Measurements from ENCODE around the gene DCLRE1C. TPM values are rescaled to one million over a fixed set of nuclear protein-coding genes. Genes with fewer than 3 reads are reported as not detected.
"Not testable (repeated sequence)": the region's sequence is repeated elsewhere in the genome, so short reads cannot be mapped to it uniquely, and the experiment has no call there.

DCLRE1C gene
- total RNA-seq = 1 to 10 TPM; 1.7 to 5.0 (median 3.0) TPM
- long read RNA-seq, partial matches to known transcripts = 0 of 1 reads
- long read RNA-seq, other reads (novel, unspliced or antisense) = 1 of 1 reads

DNA sequence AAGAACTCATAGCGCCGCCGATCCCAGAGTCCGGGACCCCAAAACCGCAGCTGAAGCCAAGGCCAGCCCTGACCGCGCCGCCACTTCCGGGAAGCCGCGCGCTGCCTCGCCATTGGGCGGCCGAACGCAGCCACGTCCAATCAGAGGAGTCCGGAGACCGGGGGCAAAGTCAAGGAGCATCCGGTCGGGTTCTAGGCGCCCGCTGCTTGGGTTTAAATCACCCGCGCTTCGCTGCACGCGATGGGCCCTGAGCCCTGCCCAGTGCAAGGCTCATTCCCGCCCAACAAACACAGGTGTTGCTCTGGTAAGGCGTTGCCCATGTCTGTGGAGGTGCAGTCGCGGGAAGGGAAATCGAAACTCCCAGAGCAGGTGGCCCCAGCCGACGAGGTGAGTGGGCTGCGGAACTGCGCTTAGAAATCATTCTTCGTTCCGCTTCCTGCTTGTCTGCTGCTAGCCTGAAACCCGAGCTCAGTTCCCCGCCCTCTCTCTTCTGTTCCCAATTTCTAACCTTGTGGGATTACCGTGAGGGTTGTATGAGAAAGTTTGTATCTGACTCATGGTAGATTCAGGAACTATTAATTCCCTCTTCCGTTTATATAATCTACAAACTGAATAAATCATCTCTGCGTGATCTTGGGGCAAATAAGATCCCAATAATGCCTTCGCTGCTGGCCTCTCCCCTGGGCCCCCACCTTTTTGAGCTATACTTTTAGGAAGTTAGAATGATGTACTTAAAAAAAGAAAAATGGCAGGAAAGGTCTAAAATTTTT, at the start of gene DCLRE1C:
TSS of gene DCLRE1C (minus strand) at position 96 of the 770 bp plus-strand sequence. CDS start at position 10, 86 bp downstream.
- ATAC-seq (peak; percentile 94 to 97 (median 96)), DNase-seq (peak; percentile 91 to 94 (median 93))
- Histone ChIP-seq H3K27ac (peak within 1 kb of the TSS; percentile 35 to 71 (median 56)), H3K27me3 (no peaks in the 10 kb centered on the region), H3K9me3 (no peaks in the 10 kb centered on the region), H3K4me3 (peak within 1 kb of the TSS; percentile 56 to 75 (median 69)), H3K4me1 (peaks cover 0 to 5% (median 0%) of the 10 kb centered on the region in 4 donors), H3K36me3 (no peaks in the 10 kb centered on the region)
- intact Hi-C loops (cut with DNase I) = no loop called here
- TF ChIP-seq, protein P1, sequence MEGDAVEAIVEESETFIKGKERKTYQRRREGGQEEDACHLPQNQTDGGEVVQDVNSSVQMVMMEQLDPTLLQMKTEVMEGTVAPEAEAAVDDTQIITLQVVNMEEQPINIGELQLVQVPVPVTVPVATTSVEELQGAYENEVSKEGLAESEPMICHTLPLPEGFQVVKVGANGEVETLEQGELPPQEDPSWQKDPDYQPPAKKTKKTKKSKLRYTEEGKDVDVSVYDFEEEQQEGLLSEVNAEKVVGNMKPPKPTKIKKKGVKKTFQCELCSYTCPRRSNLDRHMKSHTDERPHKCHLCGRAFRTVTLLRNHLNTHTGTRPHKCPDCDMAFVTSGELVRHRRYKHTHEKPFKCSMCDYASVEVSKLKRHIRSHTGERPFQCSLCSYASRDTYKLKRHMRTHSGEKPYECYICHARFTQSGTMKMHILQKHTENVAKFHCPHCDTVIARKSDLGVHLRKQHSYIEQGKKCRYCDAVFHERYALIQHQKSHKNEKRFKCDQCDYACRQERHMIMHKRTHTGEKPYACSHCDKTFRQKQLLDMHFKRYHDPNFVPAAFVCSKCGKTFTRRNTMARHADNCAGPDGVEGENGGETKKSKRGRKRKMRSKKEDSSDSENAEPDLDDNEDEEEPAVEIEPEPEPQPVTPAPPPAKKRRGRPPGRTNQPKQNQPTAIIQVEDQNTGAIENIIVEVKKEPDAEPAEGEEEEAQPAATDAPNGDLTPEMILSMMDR (IDR thresholded peaks at IDR 0.05) = no peak
- TF ChIP-seq POLR2A (IDR thresholded peaks at IDR 0.05) = peak; percentile 45
- WGBS (ENCODE audit: insufficient coverage, low coverage, low lambda C conversion rate, missing lambda C conversion rate) = under 1% methylated on average over 9 of the region's 45 CpGs

DNA sequence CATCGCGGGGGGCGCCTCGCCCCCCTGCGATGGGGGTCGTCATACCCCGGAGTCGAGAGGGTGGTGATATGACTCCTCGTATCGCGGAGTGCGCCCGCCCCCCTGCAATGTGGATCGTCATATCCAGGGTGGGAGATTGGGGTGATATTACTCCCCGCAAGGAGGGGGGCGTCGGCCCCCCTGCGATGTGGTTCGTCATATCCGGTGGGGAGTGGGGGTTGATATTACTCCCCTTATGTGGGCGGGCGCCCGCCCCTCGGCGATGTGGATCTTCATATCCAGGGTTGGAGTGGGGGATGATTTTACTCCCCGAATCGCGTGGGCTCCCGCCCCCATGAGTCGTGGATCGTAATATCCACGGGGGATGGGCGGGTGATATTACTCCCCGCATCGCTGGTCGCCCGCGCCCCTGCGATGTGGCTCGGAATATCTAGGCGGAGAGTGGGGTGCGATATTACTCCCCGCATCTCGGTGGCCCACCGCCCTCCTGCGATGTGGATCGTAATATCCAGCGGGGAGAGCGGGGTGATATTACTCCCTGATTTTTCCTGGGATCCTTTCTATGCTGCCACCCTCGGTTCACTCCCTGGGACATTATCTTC, 42.2 kb upstream of the DCLRE1C start:
- no peaks in the 10 kb centered on the region for H3K4me1 ChIP-seq
- TF ChIP-seq, protein P1 (IDR thresholded peaks at IDR 0.05) = no peak
- no peak for TF ChIP-seq POLR2A (IDR thresholded peaks at IDR 0.05)
- DNase-seq = no peak
- ATAC-seq = no peak
- no peak overlapping the region for H3K27ac ChIP-seq
- intact Hi-C loops (cut with DNase I) = no loop called here
- no peaks in the 10 kb centered on the region for H3K9me3 ChIP-seq
- H3K36me3 ChIP-seq = no peaks in the 10 kb centered on the region
- no peaks in the 10 kb centered on the region for H3K27me3 ChIP-seq
- H3K4me3 ChIP-seq = no peak overlapping the region
- 78% methylated on average over 10 of the region's 50 CpGs for WGBS (ENCODE audit: insufficient coverage, low coverage, low lambda C conversion rate, missing lambda C conversion rate)

DNA sequence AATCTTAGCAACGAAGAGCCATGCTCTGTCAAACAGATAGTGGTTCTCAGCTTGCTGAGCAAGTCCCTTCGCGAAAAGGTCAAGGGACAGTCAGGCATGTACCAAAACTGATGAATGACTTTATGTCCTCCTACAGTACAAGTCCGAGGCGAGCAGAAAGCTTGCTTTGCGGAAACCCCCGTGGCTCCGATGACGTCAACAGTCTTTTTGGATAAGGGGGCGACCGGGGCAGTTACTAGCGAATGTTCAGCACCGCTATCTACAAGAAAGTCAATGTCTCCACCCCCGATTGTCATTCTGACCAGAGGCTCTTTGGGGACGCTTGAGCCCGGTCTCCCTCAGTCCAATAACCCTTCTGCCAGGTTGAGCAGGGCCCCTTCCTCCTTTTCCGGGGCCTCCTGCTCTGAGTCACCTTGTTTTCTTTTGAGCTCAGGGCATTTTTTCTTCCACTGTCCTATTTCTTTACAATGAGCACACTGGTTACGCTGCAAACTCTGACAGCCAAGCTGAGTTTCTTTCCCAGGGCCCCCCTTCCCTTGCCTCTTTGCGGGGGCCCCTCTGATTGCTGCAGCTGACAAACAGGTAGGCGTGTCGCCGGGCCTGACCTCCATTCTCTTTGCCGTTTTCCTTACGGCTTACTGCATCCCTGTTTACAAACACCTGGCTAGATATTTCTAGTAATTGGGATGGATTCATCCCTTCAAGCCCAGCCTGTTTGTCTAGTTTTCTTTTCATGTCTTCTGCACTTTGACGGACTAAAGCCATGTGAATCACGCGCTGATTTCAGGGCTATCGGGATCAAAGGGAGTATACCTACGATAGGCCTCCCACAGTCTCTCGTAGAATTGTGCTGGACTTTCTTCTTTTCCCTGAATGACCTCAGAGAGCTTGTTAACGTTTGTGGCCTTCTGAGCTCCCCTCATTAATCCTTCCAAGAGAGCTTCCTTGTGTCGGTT, 39.9 kb upstream of the DCLRE1C start:
- DNase-seq; intact Hi-C loops (cut with DNase I); H3K9me3 ChIP-seq; H3K36me3 ChIP-seq; H3K4me1 ChIP-seq; H3K27me3 ChIP-seq; H3K4me3 ChIP-seq; ATAC-seq; H3K27ac ChIP-seq: not testable (repeated sequence)
- 61% methylated on average over 12 of the region's 32 CpGs for WGBS (ENCODE audit: insufficient coverage, low coverage, low lambda C conversion rate, missing lambda C conversion rate)

DNA sequence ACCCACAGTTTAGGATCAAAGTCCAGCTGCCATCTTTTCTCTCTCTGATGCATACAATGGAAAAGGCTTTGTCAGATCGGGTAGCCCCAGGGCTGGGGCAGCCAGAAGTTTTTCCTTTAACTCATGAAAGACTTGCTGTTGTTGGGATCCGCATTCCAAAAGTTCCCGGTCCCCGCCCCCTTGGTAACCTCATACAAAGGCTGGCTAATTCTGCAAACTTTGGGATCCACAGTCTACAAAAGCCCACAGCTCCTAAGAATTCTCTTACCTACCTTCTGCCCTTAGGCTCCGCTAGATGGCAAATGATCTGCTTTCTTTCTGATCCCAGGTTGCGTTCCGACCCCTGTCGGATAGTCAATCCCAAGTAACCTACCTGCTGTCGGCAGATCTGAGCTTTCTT, 38.4 kb upstream of the DCLRE1C start:
- H3K4me3 ChIP-seq; H3K36me3 ChIP-seq; H3K9me3 ChIP-seq; H3K27ac ChIP-seq; intact Hi-C loops (cut with DNase I); H3K4me1 ChIP-seq; H3K27me3 ChIP-seq; ATAC-seq; DNase-seq: not testable (repeated sequence)
- WGBS (ENCODE audit: insufficient coverage, low coverage, low lambda C conversion rate, missing lambda C conversion rate) = 74% methylated on average over 5 of the region's 9 CpGs

DNA sequence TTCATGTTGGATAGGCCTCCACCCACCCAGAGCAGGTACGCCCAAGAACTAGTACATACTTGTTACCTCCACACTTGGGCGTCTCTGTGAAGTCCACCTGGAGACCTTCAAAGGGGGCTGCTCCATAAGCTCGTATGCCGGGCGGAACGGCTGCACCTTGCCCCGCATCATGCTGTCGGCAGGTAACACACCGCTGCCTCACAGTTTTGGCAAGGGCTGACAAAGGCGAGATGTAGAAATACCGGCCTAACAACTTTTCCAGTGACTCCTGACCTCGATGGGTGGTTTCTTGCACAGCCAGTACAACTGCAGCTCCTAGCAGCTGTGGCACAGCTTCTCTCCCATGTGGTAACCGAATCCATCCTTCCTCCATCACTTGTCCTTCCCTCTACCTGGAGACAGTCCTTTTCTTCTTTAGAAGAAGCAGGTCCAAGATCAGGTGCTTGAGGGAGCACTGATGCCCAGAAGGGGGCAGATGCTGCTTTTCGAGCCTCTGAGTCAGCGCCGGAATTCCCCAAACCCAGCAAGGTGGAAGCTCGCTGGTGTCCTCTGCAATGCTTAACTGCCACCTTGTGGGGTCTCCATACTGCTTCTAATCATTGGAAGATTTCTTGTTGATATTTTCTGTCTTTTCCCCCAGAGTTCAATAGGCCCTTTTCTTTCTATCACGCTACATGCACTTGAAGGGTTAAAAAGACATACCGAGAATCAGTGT, 37.3 kb upstream of the DCLRE1C start:
- H3K36me3 ChIP-seq; H3K9me3 ChIP-seq; ATAC-seq; intact Hi-C loops (cut with DNase I); H3K4me3 ChIP-seq; H3K27me3 ChIP-seq; H3K27ac ChIP-seq; H3K4me1 ChIP-seq: not testable (repeated sequence)
- DNase-seq = peak in 1 of 3 donors; percentile 30
- WGBS (ENCODE audit: insufficient coverage, low coverage, low lambda C conversion rate, missing lambda C conversion rate) = 23% methylated on average over 9 of the region's 19 CpGs
- TF ChIP-seq, protein P1 (IDR thresholded peaks at IDR 0.05) = peak in 1 of 4 donors; percentile 30

DNA sequence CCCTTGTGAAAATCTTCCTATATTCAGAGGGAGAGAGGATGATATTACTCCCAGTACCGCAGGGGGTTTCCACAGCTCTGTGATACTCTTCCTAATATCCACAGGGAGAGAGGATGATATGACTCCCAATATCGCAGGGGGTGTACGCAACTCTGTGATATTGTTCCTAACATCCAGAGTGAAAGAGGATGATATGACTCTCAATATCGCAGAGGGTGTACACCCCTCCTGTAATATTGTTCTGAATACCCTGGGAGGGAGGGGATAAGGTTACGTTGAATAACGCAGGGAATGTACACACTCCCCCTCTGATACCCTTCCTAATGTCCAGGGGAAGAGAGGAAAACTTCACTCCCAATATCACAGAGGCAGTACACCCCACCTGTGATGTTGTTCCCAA, 35.7 kb upstream of the DCLRE1C start:
- H3K4me3 ChIP-seq; intact Hi-C loops (cut with DNase I); ATAC-seq; H3K36me3 ChIP-seq; H3K27me3 ChIP-seq; DNase-seq; H3K27ac ChIP-seq; H3K9me3 ChIP-seq; H3K4me1 ChIP-seq: not testable (repeated sequence)
- 92% methylated on average over 4 of the region's 6 CpGs for WGBS (ENCODE audit: insufficient coverage, low coverage, low lambda C conversion rate, missing lambda C conversion rate)
